GM12878 (cell line): ENCODE results near the gene SRPK2.

ENCODE experiments used
- CEBPZ ChIP-seq: fragments of 150-350 bp; IDR thresholded peaks from 2 replicates; pipeline ENCODE4 v1.6.1; 2016; ENCODE audit warnings: low read depth, low read length
- CHD2 ChIP-seq: IDR thresholded peaks from 2 replicates; pipeline ENCODE4 v1.6.1; 2011; ENCODE audit warnings: low read depth, low read length, improper control_type of control experiment, borderline replicate concordance
- ZNF217 ChIP-seq: fragments of 450-650 bp; IDR thresholded peaks from 2 replicates; pipeline ENCODE4 v1.6.1; 2017; ENCODE audit warnings: antibody characterized with exemption, mild to moderate bottlenecking
- TF ChIP-seq, protein P1 (sequence below), 3 experiments: IDR thresholded peaks in 2 of 3; conservative IDR thresholded peaks in 1 of 3; 2 replicates each; pipeline ENCODE4 v1.5.1; 2011; ENCODE audit warnings: low read depth in 3 of 3, low read length in 3 of 3, mild to moderate bottlenecking in 3 of 3, control low read depth in 2 of 3, moderate library complexity in 2 of 3, inconsistent platforms in 1 of 3, mixed read lengths in 1 of 3; ENCODE audit not compliant: control insufficient read depth in 2 of 3, insufficient read depth in 1 of 3; ENCODE audit errors: extremely low read depth in 1 of 3

DNA sequence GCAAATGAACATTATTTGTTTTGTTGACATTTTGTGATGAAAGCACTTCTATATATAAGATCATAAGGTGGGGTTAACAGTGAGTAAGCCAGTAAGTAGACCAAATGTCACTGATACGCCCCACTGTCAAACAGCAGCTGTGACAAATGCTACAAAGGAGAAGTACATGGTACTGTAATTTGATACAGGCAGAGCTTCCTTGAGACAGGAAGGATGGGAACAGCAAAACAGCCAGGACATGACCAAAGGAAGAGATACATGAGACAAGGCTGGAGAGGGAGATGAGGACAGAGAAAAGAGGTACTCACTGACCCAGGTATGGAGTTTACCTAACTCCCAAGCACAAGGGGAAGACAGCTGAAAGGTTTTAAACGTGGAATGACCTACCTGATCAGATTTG, 127.0 kb downstream of the SRPK2 start:
- TF ChIP-seq ZNF217 (no peak), CEBPZ (no peak), CHD2 (no peak)
- TF ChIP-seq, protein P1, sequence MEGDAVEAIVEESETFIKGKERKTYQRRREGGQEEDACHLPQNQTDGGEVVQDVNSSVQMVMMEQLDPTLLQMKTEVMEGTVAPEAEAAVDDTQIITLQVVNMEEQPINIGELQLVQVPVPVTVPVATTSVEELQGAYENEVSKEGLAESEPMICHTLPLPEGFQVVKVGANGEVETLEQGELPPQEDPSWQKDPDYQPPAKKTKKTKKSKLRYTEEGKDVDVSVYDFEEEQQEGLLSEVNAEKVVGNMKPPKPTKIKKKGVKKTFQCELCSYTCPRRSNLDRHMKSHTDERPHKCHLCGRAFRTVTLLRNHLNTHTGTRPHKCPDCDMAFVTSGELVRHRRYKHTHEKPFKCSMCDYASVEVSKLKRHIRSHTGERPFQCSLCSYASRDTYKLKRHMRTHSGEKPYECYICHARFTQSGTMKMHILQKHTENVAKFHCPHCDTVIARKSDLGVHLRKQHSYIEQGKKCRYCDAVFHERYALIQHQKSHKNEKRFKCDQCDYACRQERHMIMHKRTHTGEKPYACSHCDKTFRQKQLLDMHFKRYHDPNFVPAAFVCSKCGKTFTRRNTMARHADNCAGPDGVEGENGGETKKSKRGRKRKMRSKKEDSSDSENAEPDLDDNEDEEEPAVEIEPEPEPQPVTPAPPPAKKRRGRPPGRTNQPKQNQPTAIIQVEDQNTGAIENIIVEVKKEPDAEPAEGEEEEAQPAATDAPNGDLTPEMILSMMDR (IDR thresholded peaks at IDR 0.05 in 2 of 3, conservative IDR thresholded peaks at IDR 0.05 in 1 of 3; ENCODE audit: control insufficient read depth in 2 of 3, extremely low read depth in 1 of 3, insufficient read depth in 1 of 3, low read depth in 3 of 3, low read length in 3 of 3) = no peak
